Transverse colon (tissue), 4 donors: Measurements from ENCODE around the gene TOX2. TPM values are rescaled to one million over a fixed set of nuclear protein-coding genes. Genes with fewer than 3 reads are reported as not detected.
A peak's percentile ranks its signal among the peaks of the same experiment; 100 is the strongest.

Source experiments
- DNase-seq: peaks from one replicate; pipeline ENCODE4 v3.0.0-alpha.2; 2019
- H3K27ac ChIP-seq, 4 donors: fragments of 200-600 bp; sonication (generic); 2 replicates each; pipeline ENCODE4 v1.5.1; 2016 to 2018; ENCODE audit warnings: inconsistent platforms in 4 of 4
- H3K27me3 ChIP-seq: fragments of 200-600 bp; sonication (generic); 2 replicates; pipeline ENCODE4 v1.5.1; 2017; ENCODE audit warnings: inconsistent platforms
- H3K36me3 ChIP-seq, 4 donors: fragments of 200-600 bp; sonication (generic); 2 replicates each; pipeline ENCODE4 v1.5.1; 2017 to 2019; ENCODE audit warnings: inconsistent platforms in 4 of 4
- H3K4me1 ChIP-seq, 4 donors: fragments of 200-600 bp; sonication (generic); 2 replicates each; pipeline ENCODE4 v1.5.1; 2017 to 2020; ENCODE audit warnings: inconsistent platforms in 4 of 4
- H3K4me3 ChIP-seq, 4 donors: fragments of 200-600 bp; sonication (generic); 1 replicate in 1 of 4; 2 replicates in 3 of 4; pipeline versions ENCODE4 v1.5.1 to v1.6.1; 2017 to 2019; ENCODE audit warnings: inconsistent platforms in 4 of 4
- H3K9me3 ChIP-seq, 2 donors: fragments of 200-600 bp; sonication (generic); 2 replicates each; pipeline ENCODE4 v1.5.1; 2017 to 2019; ENCODE audit warnings: inconsistent platforms in 2 of 2
- CTCF ChIP-seq, 5 experiments: fragments of 200-600 bp in 3 of 5; fragments of 450-650 bp in 2 of 5; sonication (generic) in 3 of 5; IDR thresholded peaks; 1 replicate in 2 of 5; 2 replicates in 3 of 5; pipeline ENCODE4 v1.5.1; 2016 to 2017; ENCODE audit warnings: antibody characterized with exemption in 5 of 5, inconsistent platforms in 3 of 5, mild to moderate bottlenecking in 2 of 5, moderate library complexity in 1 of 5
- EP300 ChIP-seq: sonication (generic); formaldehyde crosslinking; IDR thresholded peaks from one replicate; pipeline ENCODE4 v1.6.1; 2017; ENCODE audit warnings: antibody characterized with exemption, low read depth
- POLR2A ChIP-seq: fragments of 450-650 bp; IDR thresholded peaks from one replicate; pipeline ENCODE4 v1.6.1; 2016; ENCODE audit warnings: antibody characterized with exemption, mild to moderate bottlenecking, moderate library complexity
- POLR2AphosphoS5 ChIP-seq, 3 donors: sonication (generic); formaldehyde crosslinking; IDR thresholded peaks; one replicate each; pipeline ENCODE4 v1.6.1; 2016; ENCODE audit warnings: antibody characterized with exemption in 3 of 3
- WGBS, 2 donors: methylation state at CpG; one replicate each; pipeline ENCODE4 v1.1.5; 2018; ENCODE audit warnings: low coverage in 1 of 2; 5-methylcytosine and 5-hydroxymethylcytosine counted together
- in situ Hi-C, 4 donors: fragments of 200-750 bp; cut with MboI; loops; one replicate each; pipeline versions ENCODE4 v1.15.0 to v1.15.1; 2017; ENCODE audit warnings: low sequenced_read_pairs in 3 of 4, low pct_ligation_motif_present in 1 of 4, low pct_unique_long_range_greater_than_20kb in 1 of 4
- intact Hi-C: fragments of 100-400 bp; cut with DNase I; formaldehyde crosslinking; loops from one replicate; pipeline ENCODE4 v1.15.1; 2023; ENCODE audit warnings: low total_unique reads
- total RNA-seq, 4 donors: library from RNA; depleted of rRNA; stranded (reverse); fragments of >200 nt; gene quantifications; one replicate each; pipeline ENCODE4 v1.1.0, GENCODE V29; 2016

Gene TOX2
- total RNA-seq, 4 donors from 2014 or later = 1.5 to 15.7 (median 6.8) TPM

- TF ChIP-seq CTCF (IDR thresholded peaks at IDR 0.05) (no peak), EP300 (no peak), POLR2A (no peak)
- no peak for DNase-seq
- WGBS, 2 donors = 88% methylated on average over 15 of the region's 15 CpGs; no CpG with 5 or more reads in 1 of the 2 donors
- intact Hi-C loops (no loop called here), in situ Hi-C loops (no loop called here)
- no peaks in the 10 kb centered on the region for H3K9me3 ChIP-seq
- H3K4me3 ChIP-seq = no peak overlapping the region
- no peaks in the 10 kb centered on the region for H3K27me3 ChIP-seq
- no peak overlapping the region for H3K27ac ChIP-seq
- no peaks in the 10 kb centered on the region for H3K4me1 ChIP-seq
- no peaks in the 10 kb centered on the region for H3K36me3 ChIP-seq
These were observed 152.3 kb downstream of the TOX2 start for GRCh38 chr20:44066645-44067606.

- DNase-seq = no peak
- WGBS, 2 donors = 93% methylated on average over 15 of the region's 15 CpGs; no CpG with 5 or more reads in 1 of the 2 donors
- Histone ChIP-seq H3K27me3 (no peaks in the 10 kb centered on the region), H3K4me1 (no peaks in the 10 kb centered on the region), H3K4me3 (no peak overlapping the region), H3K36me3 (no peaks in the 10 kb centered on the region), H3K9me3 (no peaks in the 10 kb centered on the region), H3K27ac (no peak overlapping the region)
- in situ Hi-C loops = no loop called here
- intact Hi-C loops = no loop called here
- TF ChIP-seq CTCF (IDR thresholded peaks at IDR 0.05) = no peak
- TF ChIP-seq POLR2AphosphoS5 (IDR thresholded peaks at IDR 0.05) = no peak
- no peak for TF ChIP-seq POLR2A
- TF ChIP-seq EP300 = no peak
These were observed 153.0 kb downstream of the TOX2 start for GRCh38 chr20:44067650-44068081.

- Histone ChIP-seq H3K9me3 (no peaks in the 10 kb centered on the region), H3K4me1 (no peaks in the 10 kb centered on the region), H3K36me3 (no peaks in the 10 kb centered on the region), H3K27ac (peak overlapping the region; percentile 7 to 58 (median 43)), H3K27me3 (no peaks in the 10 kb centered on the region), H3K4me3 (no peak overlapping the region)
- TF ChIP-seq POLR2A (no peak), EP300 (no peak), POLR2AphosphoS5 (IDR thresholded peaks at IDR 0.05) (no peak)
- in situ Hi-C loops (no loop called here), intact Hi-C loops (no loop called here)
- WGBS, 2 donors = 82% methylated on average over 30 of the region's 30 CpGs; no CpG with 5 or more reads in 1 of the 2 donors
- no peak for DNase-seq
These were observed 153.9 kb downstream of the TOX2 start for GRCh38 chr20:44068316-44069201.

GRCh38 chr20:44069203-44070011, 154.8 kb downstream of the TOX2 start:
- no peaks in the 10 kb centered on the region for H3K36me3 ChIP-seq
- in situ Hi-C loops = no loop called here
- H3K4me3 ChIP-seq = no peak overlapping the region
- H3K9me3 ChIP-seq = no peaks in the 10 kb centered on the region
- TF ChIP-seq POLR2AphosphoS5 (IDR thresholded peaks at IDR 0.05) (no peak), CTCF (IDR thresholded peaks at IDR 0.05) (no peak), EP300 (no peak)
- peak overlapping the region; percentile 7 to 58 (median 43) for H3K27ac ChIP-seq
- no peaks in the 10 kb centered on the region for H3K27me3 ChIP-seq
- 67 to 83% methylated on average over 16 to 26 of the region's 26 CpGs for WGBS, 2 donors
- peak; percentile 59 for DNase-seq
- H3K4me1 ChIP-seq = no peaks in the 10 kb centered on the region
- intact Hi-C loops = loop anchor here (10.0 kb wide), 1 partner anchor 85 kb away; no protein-coding TSS in a partner anchor
